NCI-H2227 (cell line): ENCODE results near the gene CREB3L2.
"Not testable (repeated sequence)": the region's sequence is repeated elsewhere in the genome, so short reads cannot be mapped to it uniquely, and the experiment has no call there.

ENCODE experiments used
- DNase-seq: peaks from one replicate; lab custom pipeline; 2025; ENCODE audit not compliant: unreplicated experiment; lab: John Stamatoyannopoulos, UW

The CREB3L2 gene

GRCh38 chr7:138001529-138002095 is at the start of gene CREB3L2:
TSS of gene CREB3L2 (minus strand) at chr7:138002086. CDS start at chr7:138001705, 381 bp downstream.
- peak; percentile 79 for DNase-seq

GRCh38 chr7:138049505-138050116 is 47.7 kb upstream of the CREB3L2 start:
- DNase-seq = no peak

- DNase-seq = no peak
Observed at GRCh38 chr7:138047907-138048306, 46.0 kb upstream of the CREB3L2 start.

- DNase-seq = no peak
Observed at GRCh38 chr7:138044897-138045296, 43.0 kb upstream of the CREB3L2 start.

GRCh38 chr7:138040063-138040462 is 38.2 kb upstream of the CREB3L2 start:
- DNase-seq = not testable (repeated sequence)

- no peak for DNase-seq
Observed at GRCh38 chr7:138036135-138036534, 34.2 kb upstream of the CREB3L2 start.

- no peak for DNase-seq
Observed at GRCh38 chr7:138033241-138033640, 31.4 kb upstream of the CREB3L2 start.

GRCh38 chr7:138032770-138033169 is 30.9 kb upstream of the CREB3L2 start:
- DNase-seq = no peak

GRCh38 chr7:138032186-138032585 is 30.3 kb upstream of the CREB3L2 start:
- DNase-seq = no peak

GRCh38 chr7:138030679-138031351 is 28.9 kb upstream of the CREB3L2 start:
- DNase-seq = no peak

- no peak for DNase-seq
Observed at GRCh38 chr7:138029941-138030340, 28.1 kb upstream of the CREB3L2 start.

GRCh38 chr7:138029126-138029525 is 27.2 kb upstream of the CREB3L2 start:
- DNase-seq = no peak

GRCh38 chr7:138027100-138027499 is 25.2 kb upstream of the CREB3L2 start:
- no peak for DNase-seq

- no peak for DNase-seq
Observed at GRCh38 chr7:138025215-138026186, 23.6 kb upstream of the CREB3L2 start.

GRCh38 chr7:138024765-138025164 is 22.9 kb upstream of the CREB3L2 start:
- DNase-seq = no peak

- no peak for DNase-seq
Observed at GRCh38 chr7:138024343-138024691, 22.4 kb upstream of the CREB3L2 start.

GRCh38 chr7:138023618-138024342 is 21.9 kb upstream of the CREB3L2 start:
- no peak for DNase-seq

- no peak for DNase-seq
Observed at GRCh38 chr7:138021889-138022288, 20.0 kb upstream of the CREB3L2 start.

GRCh38 chr7:138017992-138018391 is 16.1 kb upstream of the CREB3L2 start:
- no peak for DNase-seq

GRCh38 chr7:138015096-138015495 is 13.2 kb upstream of the CREB3L2 start:
- DNase-seq = no peak

- DNase-seq = no peak
Observed at GRCh38 chr7:138014686-138015085, 12.8 kb upstream of the CREB3L2 start.
